ENCODE results near the gene RALB. TPM values are rescaled to one million over a fixed set of nuclear protein-coding genes. Genes with fewer than 3 reads are reported as not detected.
"Not testable (repeated sequence)": the region's sequence is repeated elsewhere in the genome, so short reads cannot be mapped to it uniquely, and the experiment has no call there.

Gene RALB
- total RNA-seq, 1 donor from 2014 or later = 25.4 TPM

DNA sequence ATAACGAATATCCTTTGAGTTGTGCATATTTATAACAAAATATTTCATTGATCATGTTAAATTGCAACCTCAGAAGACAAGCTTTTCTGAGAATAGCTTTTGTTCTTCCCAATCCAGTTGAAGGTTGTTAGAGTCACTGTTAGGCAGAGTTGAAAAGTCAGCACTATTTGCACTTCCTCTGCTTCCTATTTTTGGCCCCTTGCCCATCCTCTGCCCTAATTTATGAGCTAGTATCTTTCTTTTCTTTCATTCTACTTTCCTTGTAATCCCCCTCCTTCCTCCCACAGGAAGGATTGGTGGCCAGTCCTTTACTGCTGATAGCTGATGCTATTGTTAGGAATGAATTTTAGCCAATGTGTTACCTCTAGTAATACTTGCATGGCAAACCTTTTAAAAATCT, 4.9 kb downstream of the RALB start:
- H3K36me3 Mint-ChIP-seq (ENCODE audit: unreplicated experiment) = peaks cover 5% of the 10 kb centered on the region
- TF ChIP-seq CTCF (IDR thresholded peaks at IDR 0.05) = no peak
- peaks cover 21% of the 10 kb centered on the region for H3K4me1 Mint-ChIP-seq (ENCODE audit: unreplicated experiment)
- no peak for DNase-seq (ENCODE audit: extremely low spot score, unreplicated experiment)
- no peak overlapping the region for H3K4me3 Mint-ChIP-seq (ENCODE audit: unreplicated experiment)
- no peak overlapping the region for H3K27ac Mint-ChIP-seq (ENCODE audit: unreplicated experiment)
- no peaks in the 10 kb centered on the region for H3K27me3 Mint-ChIP-seq (ENCODE audit: unreplicated experiment)
- H3K9me3 Mint-ChIP-seq (ENCODE audit: unreplicated experiment) = peaks cover 5% of the 10 kb centered on the region

- H3K27me3 Mint-ChIP-seq (ENCODE audit: unreplicated experiment) = no peaks in the 10 kb centered on the region
- H3K9me3 Mint-ChIP-seq (ENCODE audit: unreplicated experiment) = peaks cover 5% of the 10 kb centered on the region
- H3K36me3 Mint-ChIP-seq (ENCODE audit: unreplicated experiment) = peaks cover 5% of the 10 kb centered on the region
- peaks cover 21% of the 10 kb centered on the region for H3K4me1 Mint-ChIP-seq (ENCODE audit: unreplicated experiment)
- no peak for DNase-seq (ENCODE audit: extremely low spot score, unreplicated experiment)
- no peak overlapping the region for H3K27ac Mint-ChIP-seq (ENCODE audit: unreplicated experiment)
- TF ChIP-seq CTCF (IDR thresholded peaks at IDR 0.05) = no peak
- H3K4me3 Mint-ChIP-seq (ENCODE audit: unreplicated experiment) = no peak overlapping the region
Measured at GRCh38 chr2:120258196-120258595, 5.5 kb downstream of the RALB start.

- H3K27me3 Mint-ChIP-seq (ENCODE audit: unreplicated experiment); H3K27ac Mint-ChIP-seq (ENCODE audit: unreplicated experiment); H3K36me3 Mint-ChIP-seq (ENCODE audit: unreplicated experiment); H3K4me1 Mint-ChIP-seq (ENCODE audit: unreplicated experiment); H3K9me3 Mint-ChIP-seq (ENCODE audit: unreplicated experiment); H3K4me3 Mint-ChIP-seq (ENCODE audit: unreplicated experiment); DNase-seq (ENCODE audit: extremely low spot score, unreplicated experiment): not testable (repeated sequence)
Measured at GRCh38 chr2:120259939-120260338, 7.3 kb downstream of the RALB start.

- no peak for TF ChIP-seq CTCF (IDR thresholded peaks at IDR 0.05)
- DNase-seq (ENCODE audit: extremely low spot score, unreplicated experiment) = no peak
- peaks cover 6% of the 10 kb centered on the region for H3K4me1 Mint-ChIP-seq (ENCODE audit: unreplicated experiment)
- H3K27ac Mint-ChIP-seq (ENCODE audit: unreplicated experiment) = no peak overlapping the region
- no peak overlapping the region for H3K4me3 Mint-ChIP-seq (ENCODE audit: unreplicated experiment)
- H3K9me3 Mint-ChIP-seq (ENCODE audit: unreplicated experiment) = peaks cover 5% of the 10 kb centered on the region
- H3K27me3 Mint-ChIP-seq (ENCODE audit: unreplicated experiment) = no peaks in the 10 kb centered on the region
- peaks cover 5% of the 10 kb centered on the region for H3K36me3 Mint-ChIP-seq (ENCODE audit: unreplicated experiment)
Measured at GRCh38 chr2:120260736-120261135, 8.1 kb downstream of the RALB start.

DNA sequence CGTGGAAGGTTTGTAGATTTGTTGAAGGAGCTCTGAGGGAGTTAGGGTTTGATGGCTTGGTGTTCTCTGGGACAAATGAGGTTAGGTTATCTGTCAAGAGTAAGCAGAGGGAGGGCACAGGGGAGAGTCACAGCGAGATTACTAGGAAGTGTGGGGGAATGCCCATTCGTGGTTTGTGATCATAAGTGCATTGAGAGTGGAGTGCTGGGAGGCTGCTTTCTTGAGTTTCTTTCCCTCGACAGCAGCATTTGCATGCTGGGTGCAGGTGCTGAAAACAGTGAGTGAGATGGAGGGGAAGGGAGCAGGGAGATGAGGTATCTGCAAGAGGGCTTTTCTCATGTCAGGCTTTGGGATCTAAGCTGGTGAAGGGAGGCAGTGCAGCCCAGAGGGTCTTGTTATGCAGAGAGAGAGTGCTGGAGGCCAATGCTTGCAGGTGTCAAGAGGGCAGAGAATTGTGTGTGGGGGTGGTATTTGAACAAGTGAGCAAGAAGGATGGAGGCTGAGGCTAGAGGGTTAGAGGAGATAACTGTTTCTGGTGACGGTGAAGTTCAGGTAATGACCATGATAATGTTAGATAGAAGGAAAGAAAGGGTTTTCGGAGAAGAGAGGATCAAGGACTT, 8.8 kb downstream of the RALB start:
- H3K27me3 Mint-ChIP-seq (ENCODE audit: unreplicated experiment) = no peaks in the 10 kb centered on the region
- peaks cover 2% of the 10 kb centered on the region for H3K36me3 Mint-ChIP-seq (ENCODE audit: unreplicated experiment)
- no peak overlapping the region for H3K4me3 Mint-ChIP-seq (ENCODE audit: unreplicated experiment)
- no peak overlapping the region for H3K27ac Mint-ChIP-seq (ENCODE audit: unreplicated experiment)
- no peak for DNase-seq (ENCODE audit: extremely low spot score, unreplicated experiment)
- peaks cover 5% of the 10 kb centered on the region for H3K9me3 Mint-ChIP-seq (ENCODE audit: unreplicated experiment)
- H3K4me1 Mint-ChIP-seq (ENCODE audit: unreplicated experiment) = peaks cover 6% of the 10 kb centered on the region
- TF ChIP-seq CTCF (IDR thresholded peaks at IDR 0.05) = no peak

DNA sequence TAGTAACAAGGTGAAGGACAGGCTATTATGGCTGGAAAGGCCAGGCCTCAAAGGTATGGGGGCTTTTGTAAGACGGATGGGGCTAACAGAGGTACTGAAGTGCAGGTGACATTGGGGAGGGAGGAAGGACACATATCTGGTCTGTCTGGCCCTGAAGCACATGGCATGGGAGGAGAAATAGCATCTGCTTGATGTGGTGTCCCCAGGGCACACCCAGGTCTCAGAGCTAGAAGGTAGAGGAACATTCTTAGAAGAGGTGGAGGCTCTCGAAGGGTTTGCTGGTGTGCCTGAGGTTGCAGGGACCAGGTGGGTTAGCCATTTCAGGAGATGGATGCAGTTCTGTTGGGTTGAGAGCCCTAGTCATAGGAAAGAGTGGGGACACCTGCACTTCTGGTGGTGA, 9.5 kb downstream of the RALB start:
- Mint-ChIP-seq H3K4me1 (ENCODE audit: unreplicated experiment) (peaks cover 5% of the 10 kb centered on the region), H3K27ac (ENCODE audit: unreplicated experiment) (no peak overlapping the region), H3K36me3 (ENCODE audit: unreplicated experiment) (peaks cover 2% of the 10 kb centered on the region), H3K4me3 (ENCODE audit: unreplicated experiment) (no peak overlapping the region), H3K27me3 (ENCODE audit: unreplicated experiment) (no peaks in the 10 kb centered on the region), H3K9me3 (ENCODE audit: unreplicated experiment) (peaks cover 5% of the 10 kb centered on the region)
- DNase-seq (ENCODE audit: extremely low spot score, unreplicated experiment) = no peak
- TF ChIP-seq CTCF (IDR thresholded peaks at IDR 0.05) = no peak
